Smooth muscle cell (in vitro differentiated cells): ENCODE measurements around the gene CNGA4. TPM values are rescaled to one million over a fixed set of nuclear protein-coding genes. Genes with fewer than 3 reads are reported as not detected.
A peak's percentile ranks its signal among the peaks of the same experiment; 100 is the strongest.

Experiments used
- DNase-seq: peaks from one replicate; lab custom pipeline; 2025; ENCODE audit not compliant: unreplicated experiment; lab: John Stamatoyannopoulos, UW
- H2AFZ ChIP-seq: fragments of 200-600 bp; sonication (generic); 2 replicates; pipeline ENCODE4 v1.6.0; 2016; ENCODE audit warnings: antibody characterized with exemption, low read depth, mild to moderate bottlenecking
- H3F3A ChIP-seq: fragments of 200-600 bp; sonication (generic); 2 replicates; pipeline ENCODE4 v1.6.0; 2017; ENCODE audit warnings: antibody characterized with exemption, low read depth
- H3K27ac ChIP-seq: fragments of 200-600 bp; sonication (generic); 2 replicates; pipeline ENCODE4 v1.5.1; 2016; ENCODE audit warnings: low read depth, mild to moderate bottlenecking
- H3K27me3 ChIP-seq: fragments of 200-600 bp; sonication (generic); 2 replicates; pipeline ENCODE4 v1.6.1; 2016; ENCODE audit warnings: low read depth, mild to moderate bottlenecking
- H3K36me3 ChIP-seq: fragments of 200-600 bp; sonication (generic); 2 replicates; pipeline ENCODE4 v1.5.1; 2016; ENCODE audit warnings: low read depth
- H3K4me1 ChIP-seq: fragments of 200-600 bp; sonication (generic); 2 replicates; pipeline ENCODE4 v1.5.1; 2016; ENCODE audit warnings: low read depth
- H3K4me2 ChIP-seq: fragments of 200-600 bp; sonication (generic); 2 replicates; pipeline ENCODE4 v1.6.0; 2016; ENCODE audit warnings: mild to moderate bottlenecking
- H3K4me3 ChIP-seq: fragments of 200-600 bp; sonication (generic); 2 replicates; pipeline ENCODE4 v1.5.1; 2016; ENCODE audit warnings: mild to moderate bottlenecking
- H3K79me2 ChIP-seq: fragments of 200-600 bp; sonication (generic); 2 replicates; pipeline ENCODE4 v1.6.0; 2016; ENCODE audit warnings: low read depth, mild to moderate bottlenecking
- H3K9ac ChIP-seq: fragments of 200-600 bp; sonication (generic); 2 replicates; pipeline ENCODE4 v1.6.0; 2016; ENCODE audit warnings: low read depth
- H3K9me3 ChIP-seq: fragments of 200-600 bp; sonication (generic); replicated peaks from 2 replicates; pipeline ENCODE4 v1.5.1; 2016; ENCODE audit warnings: low read depth
- H4K20me1 ChIP-seq: fragments of 200-600 bp; sonication (generic); 2 replicates; pipeline ENCODE4 v1.6.0; 2016; ENCODE audit warnings: low read depth
- WGBS: methylation state at CpG from one replicate; pipeline ENCODE4 v1.1.7; 2016; ENCODE audit warnings: low lambda C conversion rate; 5-methylcytosine and 5-hydroxymethylcytosine counted together
- polyA plus RNA-seq: library from polyadenylated mRNA; unstranded; fragments of >200 nt; fragmentation: Nextera tagmentation; extraction: Ambion mirVana; gene quantifications from 2 replicates; pipeline ENCODE4 v1.2.1, GENCODE V29; 2016
- total RNA-seq: library from RNA; depleted of rRNA; stranded (reverse); fragments of >200 nt; gene quantifications from 2 replicates; pipeline ENCODE4 v1.2.3, GENCODE V29; 2014
- TF ChIP-seq, protein P1 (sequence below): fragments of 200-600 bp; sonication (generic); IDR thresholded peaks from 2 replicates; pipeline ENCODE4 v1.5.1; 2017; ENCODE audit warnings: borderline replicate concordance, mild to moderate bottlenecking, antibody characterized with exemption; ENCODE audit not compliant: insufficient read depth, poor library complexity, severe bottlenecking

The CNGA4 gene
- total and polyA plus RNA-seq, 2 experiments from 2014 or later, result 0.58 TPM; not detected in 1

GRCh38 chr11:6260207-6260726 lies 21.4 kb downstream of the CNGA4 start:
- H3K9me3 ChIP-seq, result no peaks in the 10 kb centered on the region
- H3K4me2 ChIP-seq, result no peak overlapping the region
- H3K36me3 ChIP-seq, result no peaks in the 10 kb centered on the region
- TF ChIP-seq, protein P1, sequence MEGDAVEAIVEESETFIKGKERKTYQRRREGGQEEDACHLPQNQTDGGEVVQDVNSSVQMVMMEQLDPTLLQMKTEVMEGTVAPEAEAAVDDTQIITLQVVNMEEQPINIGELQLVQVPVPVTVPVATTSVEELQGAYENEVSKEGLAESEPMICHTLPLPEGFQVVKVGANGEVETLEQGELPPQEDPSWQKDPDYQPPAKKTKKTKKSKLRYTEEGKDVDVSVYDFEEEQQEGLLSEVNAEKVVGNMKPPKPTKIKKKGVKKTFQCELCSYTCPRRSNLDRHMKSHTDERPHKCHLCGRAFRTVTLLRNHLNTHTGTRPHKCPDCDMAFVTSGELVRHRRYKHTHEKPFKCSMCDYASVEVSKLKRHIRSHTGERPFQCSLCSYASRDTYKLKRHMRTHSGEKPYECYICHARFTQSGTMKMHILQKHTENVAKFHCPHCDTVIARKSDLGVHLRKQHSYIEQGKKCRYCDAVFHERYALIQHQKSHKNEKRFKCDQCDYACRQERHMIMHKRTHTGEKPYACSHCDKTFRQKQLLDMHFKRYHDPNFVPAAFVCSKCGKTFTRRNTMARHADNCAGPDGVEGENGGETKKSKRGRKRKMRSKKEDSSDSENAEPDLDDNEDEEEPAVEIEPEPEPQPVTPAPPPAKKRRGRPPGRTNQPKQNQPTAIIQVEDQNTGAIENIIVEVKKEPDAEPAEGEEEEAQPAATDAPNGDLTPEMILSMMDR, result no peak
- no peak overlapping the region for H3K27ac ChIP-seq
- peaks cover 50% of the 10 kb centered on the region for H3K27me3 ChIP-seq
- H4K20me1 ChIP-seq, result no peaks in the 10 kb centered on the region
- no peaks in the 10 kb centered on the region for H3F3A ChIP-seq
- H3K9ac ChIP-seq, result no peak overlapping the region
- H3K79me2 ChIP-seq, result no peaks in the 10 kb centered on the region
- DNase-seq, result no peak
- H2AFZ ChIP-seq, result no peak overlapping the region
- H3K4me1 ChIP-seq, result peaks cover 11% of the 10 kb centered on the region
- 80% methylated on average over 5 of the region's 5 CpGs for WGBS
- H3K4me3 ChIP-seq, result no peak overlapping the region

- Histone ChIP-seq H3K4me3 (no peak overlapping the region), H3K27me3 (peaks cover 43% of the 10 kb centered on the region), H3K9me3 (no peaks in the 10 kb centered on the region), H3K4me1 (peaks cover 7% of the 10 kb centered on the region), H3K79me2 (no peaks in the 10 kb centered on the region), H2AFZ (no peak overlapping the region), H3K36me3 (no peaks in the 10 kb centered on the region), H3F3A (no peaks in the 10 kb centered on the region), H3K9ac (no peak overlapping the region), H3K4me2 (no peak overlapping the region), H3K27ac (no peak overlapping the region), H4K20me1 (no peaks in the 10 kb centered on the region)
- no peak for DNase-seq
- WGBS, result 97% methylated on average over 1 of the region's 1 CpG
- TF ChIP-seq, protein P1, result no peak
Observed at GRCh38 chr11:6263662-6264061, 24.8 kb downstream of the CNGA4 start.

GRCh38 chr11:6268820-6269219 lies 29.9 kb downstream of the CNGA4 start:
- TF ChIP-seq, protein P1, result no peak
- Histone ChIP-seq H4K20me1 (no peaks in the 10 kb centered on the region), H3K79me2 (no peaks in the 10 kb centered on the region), H3K36me3 (no peaks in the 10 kb centered on the region), H3F3A (no peaks in the 10 kb centered on the region), H3K9ac (no peak overlapping the region), H3K4me1 (peaks cover 6% of the 10 kb centered on the region), H3K27ac (peak overlapping the region; percentile 38), H2AFZ (peak overlapping the region; percentile 41), H3K27me3 (no peaks in the 10 kb centered on the region), H3K4me3 (no peak overlapping the region), H3K9me3 (no peaks in the 10 kb centered on the region), H3K4me2 (peak overlapping the region; percentile 35)
- 34% methylated on average over 1 of the region's 1 CpG for WGBS
- DNase-seq, result no peak

- no peaks in the 10 kb centered on the region for H3K79me2 ChIP-seq
- H3K27me3 ChIP-seq, result no peaks in the 10 kb centered on the region
- DNase-seq, result no peak
- H3K9me3 ChIP-seq, result no peaks in the 10 kb centered on the region
- H3K36me3 ChIP-seq, result no peaks in the 10 kb centered on the region
- no peaks in the 10 kb centered on the region for H4K20me1 ChIP-seq
- no peak overlapping the region for H3K4me2 ChIP-seq
- H3K9ac ChIP-seq, result no peak overlapping the region
- no peak overlapping the region for H2AFZ ChIP-seq
- WGBS, result 89% methylated on average over 24 of the region's 24 CpGs
- no peak overlapping the region for H3K27ac ChIP-seq
- no peaks in the 10 kb centered on the region for H3F3A ChIP-seq
- TF ChIP-seq, protein P1, result no peak
- no peak overlapping the region for H3K4me3 ChIP-seq
- peaks cover 6% of the 10 kb centered on the region for H3K4me1 ChIP-seq
Observed at GRCh38 chr11:6269994-6270393, 31.1 kb downstream of the CNGA4 start.
